ENCODE data around the gene FANCC. TPM values are rescaled to one million over a fixed set of nuclear protein-coding genes. Genes with fewer than 3 reads are reported as not detected.

Gene FANCC
- polyA plus RNA-seq, 1 of the 3 experiments (the other 2 are of a cell fraction), result 3.5 TPM

- ChIA-PET CTCF (interaction anchor here (1.2 kb wide), 1 partner anchor 167 kb away, joined by 4 read pairs; no protein-coding TSS in a partner anchor), POLR2A (interaction anchor here (0.8 kb wide), 1 partner anchor 17 kb away, joined by 3 read pairs; no protein-coding TSS in a partner anchor)
- H2AFZ ChIP-seq (ENCODE audit: low read depth), result no peak overlapping the region
- H3K27ac ChIP-seq (ENCODE audit: low read depth in 2 of 2, low read length in 1 of 2), result no peak overlapping the region
- peaks cover 5% of the 10 kb centered on the region; the same call in 1 of the 2 replicates for H3K79me2 ChIP-seq (ENCODE audit: insufficient read depth)
- H3K36me3 ChIP-seq (replicated peaks in 1 of 2; ENCODE audit: control insufficient read depth in 1 of 2, insufficient read depth in 2 of 2, low read length in 1 of 2), result no peaks in the 10 kb centered on the region
- H3K4me3 ChIP-seq (ENCODE audit: low read depth in 2 of 2, low read length in 1 of 2), result no peak overlapping the region
- H3K9me2 ChIP-seq, result no peaks in the 10 kb centered on the region
- H3F3A ChIP-seq (replicated peaks; ENCODE audit: insufficient read depth), result no peaks in the 10 kb centered on the region
- no peak for TF ChIP-seq GATA2 (CRISPR knock-in tag; IDR thresholded peaks at IDR 0.05)
- TF ChIP-seq NFIC (IDR thresholded peaks at IDR 0.05; ENCODE audit: borderline replicate concordance), result no peak
- TF ChIP-seq CHD2 (IDR thresholded peaks at IDR 0.05; ENCODE audit: low read length, partially characterized antibody), result no peak
- no peak for TF ChIP-seq TEAD4 (IDR thresholded peaks at IDR 0.05; ENCODE audit: borderline replicate concordance, insufficient read depth)
- H3K27me3 ChIP-seq (ENCODE audit: insufficient read depth), result no peaks in the 10 kb centered on the region
- no peaks in the 10 kb centered on the region for H3K9me3 ChIP-seq
- WGBS (ENCODE audit: low lambda C conversion rate), result 100% methylated on average over 1 of the region's 1 CpG
- H3K9ac ChIP-seq, result no peak overlapping the region
- H3K4me1 ChIP-seq (ENCODE audit: control insufficient read depth in 1 of 2, insufficient read depth in 2 of 2, low read depth in 1 of 2, low read length in 1 of 2), result peaks cover 0 to 6% of the 10 kb centered on the region in 2 experiments; a peak in 2 of 4 replicates
- H4K20me1 ChIP-seq (ENCODE audit: insufficient read depth), result no peaks in the 10 kb centered on the region
- H3K4me2 ChIP-seq, result no peak overlapping the region
- no peak for DNase-seq
Observed at GRCh38 chr9:95297760-95298159, 19.7 kb downstream of the FANCC start.

GRCh38 chr9:95297316-95297715 lies 20.2 kb downstream of the FANCC start:
- H3K4me3 ChIP-seq (ENCODE audit: low read depth in 2 of 2, low read length in 1 of 2), result no peak overlapping the region

More at GRCh38 chr9:95297316-95297715, 20.2 kb downstream of the FANCC start:
- ChIA-PET CTCF (no interaction called here), POLR2A (no interaction called here)
- TF ChIP-seq FOXJ3 (CRISPR knock-in tag; IDR thresholded peaks at IDR 0.05) (no peak), ZBTB33 (IDR thresholded peaks at IDR 0.05; ENCODE audit: borderline replicate concordance, low read depth) (no peak), FOSL2 (IDR thresholded peaks at IDR 0.05; ENCODE audit: borderline replicate concordance, low read depth) (no peak), CTCF (IDR thresholded peaks at IDR 0.05) (no peak), NFIC (IDR thresholded peaks at IDR 0.05; ENCODE audit: borderline replicate concordance) (no peak)
- Histone ChIP-seq H3K27ac (ENCODE audit: low read depth in 2 of 2, low read length in 1 of 2) (no peak overlapping the region), H3F3A (replicated peaks; ENCODE audit: insufficient read depth) (no peaks in the 10 kb centered on the region), H3K9me3 (no peaks in the 10 kb centered on the region), H3K79me2 (ENCODE audit: insufficient read depth) (peaks cover 5% of the 10 kb centered on the region; the same call in 1 of the 2 replicates), H2AFZ (ENCODE audit: low read depth) (no peak overlapping the region), H3K9me2 (no peaks in the 10 kb centered on the region), H4K20me1 (ENCODE audit: insufficient read depth) (no peaks in the 10 kb centered on the region), H3K4me1 (ENCODE audit: control insufficient read depth in 1 of 2, insufficient read depth in 2 of 2, low read depth in 1 of 2, low read length in 1 of 2) (peaks cover 0 to 6% of the 10 kb centered on the region in 2 experiments; a peak in 2 of 4 replicates), H3K9ac (no peak overlapping the region), H3K27me3 (ENCODE audit: insufficient read depth) (no peaks in the 10 kb centered on the region), H3K4me2 (no peak overlapping the region), H3K36me3 (replicated peaks in 1 of 2; ENCODE audit: control insufficient read depth in 1 of 2, insufficient read depth in 2 of 2, low read length in 1 of 2) (no peaks in the 10 kb centered on the region)
- DNase-seq, result no peak
- 96% methylated on average over 3 of the region's 3 CpGs for WGBS (ENCODE audit: low lambda C conversion rate)
